GM18907 (cell line): ENCODE results near the gene MGMT.

Experiments used
- ATAC-seq: cut with Tn5 transposase; IDR thresholded peaks from one replicate; pipeline ENCODE4 v1.9.1; 2021; ENCODE audit warnings: mild to moderate bottlenecking, moderate library complexity; ENCODE audit not compliant: unreplicated experiment

MGMT gene

GRCh38 chr10:129517680-129518057 lies 50.6 kb downstream of the MGMT start:
- no peak for ATAC-seq

- no peak for ATAC-seq
Measured at GRCh38 chr10:129518793-129519192, 51.8 kb downstream of the MGMT start.

- ATAC-seq, result no peak
Measured at GRCh38 chr10:129520440-129521080, 53.5 kb downstream of the MGMT start.

GRCh38 chr10:129521161-129522025 lies 54.4 kb downstream of the MGMT start:
- ATAC-seq, result no peak

- no peak for ATAC-seq
Measured at GRCh38 chr10:129522041-129522585, 55.1 kb downstream of the MGMT start.

GRCh38 chr10:129523031-129523722 lies 56.1 kb downstream of the MGMT start:
- no peak for ATAC-seq

GRCh38 chr10:129523723-129524316 lies 56.8 kb downstream of the MGMT start:
- no peak for ATAC-seq

GRCh38 chr10:129524936-129525335 lies 57.9 kb downstream of the MGMT start:
- ATAC-seq, result no peak

- no peak for ATAC-seq
Measured at GRCh38 chr10:129525401-129525801, 58.4 kb downstream of the MGMT start.

- ATAC-seq, result no peak
Measured at GRCh38 chr10:129526943-129527342, 59.9 kb downstream of the MGMT start.

GRCh38 chr10:129528376-129528978 lies 61.4 kb downstream of the MGMT start:
- no peak for ATAC-seq

GRCh38 chr10:129530581-129530980 lies 63.5 kb downstream of the MGMT start:
- ATAC-seq, result no peak

- ATAC-seq, result no peak
Measured at GRCh38 chr10:129531195-129531968, 64.3 kb downstream of the MGMT start.

GRCh38 chr10:129531969-129532660 lies 65.1 kb downstream of the MGMT start:
- ATAC-seq, result no peak

- peak; percentile 61 for ATAC-seq
Measured at GRCh38 chr10:129532838-129533237, 65.8 kb downstream of the MGMT start.

- no peak for ATAC-seq
Measured at GRCh38 chr10:129533281-129533680, 66.2 kb downstream of the MGMT start.

GRCh38 chr10:129534826-129535225 lies 67.8 kb downstream of the MGMT start:
- no peak for ATAC-seq

- no peak for ATAC-seq
Measured at GRCh38 chr10:129536336-129536735, 69.3 kb downstream of the MGMT start.

GRCh38 chr10:129537151-129537550 lies 70.1 kb downstream of the MGMT start:
- ATAC-seq, result no peak
